Measurements from ENCODE around the gene NT5DC2.
A peak's percentile ranks its signal among the peaks of the same experiment; 100 is the strongest.

Gene NT5DC2

GRCh38 chr3:52533623-52534280, at the start of gene NT5DC2:
Gene NT5DC2, minus strand, starts transcription at chr3:52533857. Its CDS starts 120 bp downstream, at chr3:52533737.
- peak; percentile 47 for DNase-seq (ENCODE audit: low read depth)

- no peak for DNase-seq (ENCODE audit: low read depth)
Observed at GRCh38 chr3:52574056-52574965, 40.7 kb upstream of the NT5DC2 start.

DNA sequence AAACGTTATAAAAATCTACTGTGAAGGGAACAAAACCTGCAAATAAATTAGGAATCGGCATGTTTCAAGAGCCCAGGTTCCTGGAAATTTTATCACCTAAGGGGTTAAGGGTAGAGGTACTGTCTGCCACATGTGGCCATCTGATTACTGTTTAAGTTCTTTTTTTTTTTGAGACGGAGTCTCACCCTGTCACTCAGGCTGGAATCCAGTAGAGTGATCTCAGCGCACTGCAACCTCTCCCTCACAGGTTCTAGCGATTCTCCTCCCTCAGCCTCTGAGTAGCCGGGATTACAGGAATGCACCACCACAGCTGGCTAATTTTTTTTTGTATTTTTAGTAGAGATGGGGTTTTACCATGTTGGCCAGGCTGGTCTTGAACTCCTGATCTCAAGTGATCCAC, 38.6 kb upstream of the NT5DC2 start:
- no peak for DNase-seq (ENCODE audit: low read depth)

DNA sequence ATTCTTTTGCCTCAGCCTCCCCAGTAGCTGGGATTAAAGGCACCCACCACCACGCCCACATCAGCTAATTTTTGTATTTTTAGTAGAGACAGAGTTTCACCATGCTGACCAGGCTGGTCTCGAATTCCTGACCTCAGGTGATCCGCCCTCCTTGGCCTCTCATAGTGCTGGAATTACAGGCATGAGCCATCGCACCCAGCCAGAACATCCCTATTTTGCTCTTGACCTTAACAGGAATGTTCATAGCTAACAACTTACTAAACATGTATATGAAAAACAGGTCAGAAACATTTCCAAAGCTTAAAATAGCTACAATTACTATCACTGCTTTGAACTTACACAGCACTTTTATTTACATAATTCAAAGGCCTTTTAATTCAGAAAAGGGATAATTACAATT, 36.4 kb upstream of the NT5DC2 start:
- peak; percentile 80 for DNase-seq (ENCODE audit: low read depth)

DNA sequence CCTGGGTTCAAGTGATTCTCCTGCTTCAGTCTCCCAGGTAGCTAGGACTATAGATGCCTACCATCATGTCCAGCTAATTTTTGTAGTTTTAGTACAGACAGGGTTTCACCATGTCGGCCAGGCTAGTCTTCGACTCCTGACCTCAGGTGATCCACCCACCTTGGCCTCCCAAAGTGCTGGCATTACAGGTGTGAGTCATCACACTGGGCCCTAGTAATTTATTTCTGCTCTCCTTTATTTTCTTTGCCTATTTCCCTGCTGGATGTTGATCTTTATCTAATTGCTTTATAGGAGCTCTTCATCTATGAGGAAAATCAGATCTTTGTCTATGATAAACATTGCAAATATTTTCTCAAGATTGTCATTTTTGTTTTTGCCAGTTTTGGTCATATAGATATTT, 34.4 kb upstream of the NT5DC2 start:
- no peak for DNase-seq (ENCODE audit: low read depth)

DNA sequence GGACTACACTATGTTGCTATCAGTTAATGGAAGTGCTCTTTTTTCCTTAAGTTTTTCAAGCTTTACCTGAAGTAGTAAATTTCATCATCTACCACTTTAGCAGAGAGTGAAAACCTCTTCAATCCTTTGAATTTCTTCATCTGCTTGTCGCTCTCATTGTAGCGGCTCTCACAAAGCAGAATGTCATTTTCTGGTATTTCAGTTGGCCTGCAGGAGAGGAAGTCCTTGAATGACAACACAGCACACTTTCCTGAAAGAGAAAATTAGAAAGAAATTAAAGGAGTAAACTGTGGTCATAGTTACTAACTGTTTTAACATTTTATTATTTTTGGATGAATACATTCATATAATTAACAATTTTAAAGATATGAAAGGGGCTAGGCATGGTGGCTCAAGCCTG, 30.3 kb upstream of the NT5DC2 start:
- DNase-seq (ENCODE audit: low read depth): no peak

GRCh38 chr3:52561028-52561747, 27.5 kb upstream of the NT5DC2 start:
- no peak for DNase-seq (ENCODE audit: low read depth)

- DNase-seq (ENCODE audit: low read depth): peak; percentile 66
Observed at GRCh38 chr3:52558436-52558835, 24.8 kb upstream of the NT5DC2 start.

DNA sequence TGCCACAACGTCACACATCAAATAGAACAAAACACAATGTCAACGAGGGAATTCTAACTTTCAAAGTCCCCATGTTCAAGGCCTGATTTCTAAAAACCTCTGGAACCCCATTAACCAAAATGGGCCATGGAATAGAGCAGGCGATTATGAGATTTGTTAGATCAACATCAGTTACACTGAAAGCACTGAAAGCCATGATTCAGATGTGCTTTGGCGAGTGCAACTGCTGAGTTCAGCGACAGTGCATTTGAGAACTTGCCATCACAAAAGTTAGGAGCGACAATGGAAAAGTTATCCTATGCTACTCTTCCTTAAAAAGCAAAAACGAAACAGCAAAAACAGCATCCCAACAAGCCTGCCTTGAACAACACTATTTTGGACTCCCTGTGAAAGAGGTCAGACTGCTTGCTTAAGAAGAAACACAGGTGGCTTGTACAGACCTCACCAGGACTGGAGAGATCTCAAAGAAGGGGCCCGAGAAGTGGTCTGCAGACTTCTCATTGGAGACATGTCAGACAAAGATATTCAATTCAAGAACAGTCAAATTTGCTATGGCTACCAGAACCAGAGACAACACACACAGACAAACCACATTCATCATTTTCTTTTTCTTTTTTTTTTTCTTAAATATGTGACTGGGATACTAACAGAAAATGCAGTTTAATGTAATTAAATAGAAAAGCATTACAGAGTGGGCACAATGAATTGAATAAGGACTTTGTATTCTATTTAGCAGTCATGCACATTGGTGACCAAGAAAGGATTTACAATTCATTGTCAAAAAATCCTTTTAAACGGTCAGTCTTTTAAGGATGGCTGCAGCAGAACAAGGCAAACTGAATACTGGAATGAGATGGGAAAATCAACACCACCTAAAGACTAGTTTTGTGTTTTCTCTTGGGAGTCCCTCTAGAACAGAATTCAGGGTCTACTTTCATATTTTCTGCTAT, 23.6 kb upstream of the NT5DC2 start:
- DNase-seq (ENCODE audit: low read depth): no peak

DNA sequence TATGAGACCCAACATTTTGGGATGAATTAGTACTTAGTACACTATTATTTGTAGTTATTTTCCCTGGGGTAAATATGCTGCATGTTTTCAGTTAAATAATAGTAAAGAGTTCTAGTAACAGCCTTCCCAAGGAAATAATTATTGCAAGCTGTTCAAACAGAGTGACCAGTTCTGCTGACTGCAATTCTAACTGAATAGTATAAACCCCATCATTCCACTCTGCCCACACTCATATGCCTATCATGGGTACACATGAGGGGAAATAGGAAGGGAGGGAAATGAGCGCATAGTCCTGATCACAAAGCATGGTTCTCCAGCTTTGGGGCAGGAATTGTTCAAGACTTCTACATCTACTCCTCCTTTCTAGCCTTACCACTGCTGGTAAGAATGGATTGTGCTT, 21.4 kb upstream of the NT5DC2 start:
- no peak for DNase-seq (ENCODE audit: low read depth)

- DNase-seq (ENCODE audit: low read depth): no peak
Observed at GRCh38 chr3:52554026-52554755, 20.5 kb upstream of the NT5DC2 start.

DNA sequence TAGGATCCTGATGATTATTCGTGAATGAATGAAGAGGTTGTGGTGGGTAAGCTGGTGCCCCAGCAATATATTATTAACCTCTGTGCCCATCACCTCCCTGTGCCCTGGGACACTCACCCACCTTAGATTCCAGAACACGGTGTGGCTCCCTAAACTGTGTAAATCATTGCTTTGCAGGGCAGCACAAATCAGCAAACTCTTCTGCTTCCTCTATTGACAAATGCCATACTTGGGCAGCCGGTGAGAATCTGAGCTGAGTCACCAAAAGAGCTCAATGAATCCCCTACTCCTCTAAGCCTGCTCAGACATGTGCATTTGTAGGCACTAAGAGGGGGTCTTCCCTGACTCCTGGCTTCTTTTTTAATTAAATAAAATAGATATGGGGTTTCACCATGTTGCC, 18.4 kb upstream of the NT5DC2 start:
- no peak for DNase-seq (ENCODE audit: low read depth)

DNA sequence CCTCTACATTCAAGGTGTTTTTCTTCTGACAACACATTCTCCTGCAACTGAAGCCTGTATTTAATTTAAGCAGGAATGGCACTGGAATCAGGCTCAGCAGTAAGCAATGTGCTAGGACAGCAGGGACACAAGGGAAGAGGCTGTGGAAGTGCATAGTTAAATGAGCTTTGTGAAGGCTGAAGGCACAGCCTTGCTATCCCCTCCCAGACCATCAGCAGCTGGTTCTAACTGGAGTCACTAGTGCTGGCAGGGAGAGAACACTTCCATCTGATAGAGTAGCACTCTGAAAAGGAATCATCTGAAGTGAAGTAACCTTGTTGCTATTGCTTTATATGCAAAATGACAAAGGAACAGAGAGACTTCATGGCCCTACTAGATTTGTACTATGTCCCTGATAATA, 17.5 kb upstream of the NT5DC2 start:
- DNase-seq (ENCODE audit: low read depth): no peak

DNA sequence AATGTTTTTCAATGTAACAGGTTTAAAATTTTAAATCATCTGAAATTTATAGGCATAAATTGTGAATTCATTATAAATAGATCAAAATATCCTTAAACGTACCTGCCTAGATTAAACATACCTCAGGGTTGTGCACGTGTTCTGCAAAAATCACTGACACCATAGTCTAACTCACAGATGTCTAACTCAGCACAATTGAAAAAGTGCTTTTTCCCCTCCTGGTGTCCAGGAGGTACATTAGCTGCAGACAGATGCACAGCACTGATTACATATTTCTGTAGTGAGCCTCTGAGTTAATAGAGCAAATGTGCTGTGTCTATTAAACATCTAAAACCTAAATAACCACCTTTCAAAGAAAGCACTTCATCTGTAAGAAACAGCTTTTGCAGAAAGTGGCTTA, 13.5 kb upstream of the NT5DC2 start:
- DNase-seq (ENCODE audit: low read depth): no peak

- DNase-seq (ENCODE audit: low read depth): no peak
Observed at GRCh38 chr3:52546111-52546901, 12.6 kb upstream of the NT5DC2 start.

GRCh38 chr3:52544937-52545336, 11.3 kb upstream of the NT5DC2 start:
- no peak for DNase-seq (ENCODE audit: low read depth)

- DNase-seq (ENCODE audit: low read depth): no peak
Observed at GRCh38 chr3:52541050-52541449, 7.4 kb upstream of the NT5DC2 start.

GRCh38 chr3:52539010-52539653, 5.5 kb upstream of the NT5DC2 start:
- DNase-seq (ENCODE audit: low read depth): no peak

- no peak for DNase-seq (ENCODE audit: low read depth)
Observed at GRCh38 chr3:52537726-52538421, 4.2 kb upstream of the NT5DC2 start.

Data from amniotic epithelial cell (primary cell).